ENCODE results near the gene DPF3. TPM values are rescaled to one million over a fixed set of nuclear protein-coding genes. Genes with fewer than 3 reads are reported as not detected.
A peak's percentile ranks its signal among the peaks of the same experiment; 100 is the strongest.

Gene DPF3
- total and polyA plus RNA-seq, 7 experiments from 2014 or later, result 0.07 to 5.5 (median 0.57) TPM; not detected in 1

DNA sequence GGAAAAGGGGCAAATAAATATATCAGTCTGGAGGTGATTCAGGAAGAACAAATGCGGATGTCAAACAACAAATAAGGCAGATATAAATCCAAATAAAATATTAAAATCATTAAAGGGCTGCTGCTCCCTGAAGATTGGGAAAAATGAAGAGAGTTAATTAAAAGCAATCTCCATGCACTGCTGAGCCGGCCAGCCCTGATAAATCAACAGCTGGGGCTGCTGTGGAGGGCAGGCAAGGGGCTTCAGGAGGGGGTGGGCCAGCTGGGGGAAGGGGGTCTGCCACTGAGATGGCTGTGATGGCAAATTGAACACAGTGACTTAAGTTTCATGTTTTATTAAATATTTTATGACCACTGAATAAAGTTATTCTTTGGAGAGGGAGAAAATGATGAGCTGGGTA lies 12.4 kb downstream of the DPF3 start:
- no peak overlapping the region for H3K4me3 Mint-ChIP-seq
- H3K36me3 Mint-ChIP-seq, result peaks cover 0 to 16% (median 0%) of the 10 kb centered on the region in 5 donors
- CTCF ChIA-PET, result no interaction called here

DNA sequence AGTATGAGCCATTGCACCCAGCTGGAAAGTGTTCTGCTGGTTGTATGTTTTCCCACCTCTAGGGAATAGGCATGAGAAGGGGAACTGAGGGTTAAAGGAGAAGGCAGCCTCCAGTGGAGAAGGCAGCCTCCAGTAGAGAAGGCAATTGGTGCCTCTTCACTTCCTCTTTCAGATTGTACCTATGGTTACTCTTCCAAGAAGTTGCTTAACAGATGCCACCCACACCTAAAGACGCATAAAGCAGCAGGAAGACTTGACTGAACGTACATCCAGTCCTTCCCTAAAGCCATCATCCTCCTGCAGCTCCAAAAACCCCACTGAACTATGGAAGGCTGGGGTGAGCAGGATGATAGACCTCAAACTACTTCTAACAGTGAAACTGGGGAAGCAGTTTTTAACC lies 13.1 kb downstream of the DPF3 start:
- no peaks in the 10 kb centered on the region for H3K9me3 ChIP-seq (ENCODE audit: control insufficient read depth in 2 of 3, low read length in 3 of 3)
- POLR2A ChIA-PET, result no interaction called here
- H3K9me3 Mint-ChIP-seq, result peaks cover 0 to 3% (median 0%) of the 10 kb centered on the region in 11 donors
- H3K4me3 Mint-ChIP-seq, result peak overlapping the region in 1 of 10 donors; percentile 52
- DNase-seq (no peak), ATAC-seq (no peak)
- peaks cover 0 to 41% (median 0%) of the 10 kb centered on the region in 7 donors for H3K4me1 Mint-ChIP-seq
- H3K4me3 ChIP-seq (ENCODE audit: low read length), result no peak overlapping the region
- no peaks in the 10 kb centered on the region for H3K27me3 ChIP-seq (ENCODE audit: control insufficient read depth in 2 of 2, insufficient read depth in 2 of 2, low read length in 2 of 2)
- CTCF ChIA-PET, result no interaction called here
- peaks cover 0 to 8% (median 5%) of the 10 kb centered on the region in 5 donors for H3K27me3 Mint-ChIP-seq
- no peaks in the 10 kb centered on the region for H3K36me3 ChIP-seq (ENCODE audit: control insufficient read depth in 2 of 3, insufficient read depth in 3 of 3, low read length in 3 of 3)
- H3K36me3 Mint-ChIP-seq, result peaks cover 0 to 11% (median 0%) of the 10 kb centered on the region in 5 donors
- intact Hi-C loops (cut with micrococcal nuclease), result no loop called here
- H3K27ac Mint-ChIP-seq, result peak overlapping the region in 1 of 9 donors; percentile 40
- H3K27ac ChIP-seq (ENCODE audit: low read depth, low read length), result no peak overlapping the region
- no peaks in the 10 kb centered on the region for H3K4me1 ChIP-seq (ENCODE audit: control insufficient read depth in 2 of 2, insufficient read depth in 2 of 2, low read length in 2 of 2)

More for the DNA sequence above, 12.4 kb downstream of the DPF3 start:
- no peak for DNase-seq
- H3K4me1 ChIP-seq (ENCODE audit: control insufficient read depth in 2 of 2, insufficient read depth in 2 of 2, low read length in 2 of 2), result no peaks in the 10 kb centered on the region
- POLR2A ChIA-PET, result no interaction called here
- H3K9me3 Mint-ChIP-seq, result peaks cover 0 to 7% (median 0%) of the 10 kb centered on the region in 11 donors
- H3K36me3 ChIP-seq (ENCODE audit: control insufficient read depth in 2 of 3, insufficient read depth in 3 of 3, low read length in 3 of 3), result no peaks in the 10 kb centered on the region
- peak overlapping the region in 1 of 9 donors; percentile 27 for H3K27ac Mint-ChIP-seq
- H3K9me3 ChIP-seq (ENCODE audit: control insufficient read depth in 2 of 3, low read length in 3 of 3), result no peaks in the 10 kb centered on the region
- no peak overlapping the region for H3K27ac ChIP-seq (ENCODE audit: low read depth, low read length)
- H3K4me1 Mint-ChIP-seq, result peaks cover 0 to 41% (median 0%) of the 10 kb centered on the region in 7 donors
- intact Hi-C loops (cut with micrococcal nuclease), result no loop called here
- no peak for ATAC-seq
- peaks cover 0 to 9% (median 2%) of the 10 kb centered on the region in 5 donors for H3K27me3 Mint-ChIP-seq
- H3K27me3 ChIP-seq (ENCODE audit: control insufficient read depth in 2 of 2, insufficient read depth in 2 of 2, low read length in 2 of 2), result no peaks in the 10 kb centered on the region
- H3K4me3 ChIP-seq (ENCODE audit: low read length), result no peak overlapping the region

DNA sequence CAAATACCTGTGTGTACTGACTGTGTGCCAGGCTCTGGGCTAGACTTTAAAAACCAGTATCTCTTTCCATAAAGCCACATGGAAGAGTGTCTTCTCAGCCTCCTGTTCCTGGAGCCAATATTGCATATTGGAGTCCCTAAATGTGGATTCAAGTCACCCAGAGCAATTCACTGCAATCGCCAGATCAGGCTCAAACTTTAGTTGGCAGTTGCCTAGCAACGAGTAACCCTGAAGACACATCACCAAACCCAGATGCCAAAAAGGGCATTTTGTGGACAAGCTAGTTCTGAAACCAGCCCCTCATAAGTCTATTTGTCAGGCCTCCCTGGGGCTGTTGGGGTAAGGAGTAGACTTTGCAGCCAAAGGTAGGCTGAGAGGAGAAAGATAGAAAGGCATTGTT lies 13.7 kb downstream of the DPF3 start:
- intact Hi-C loops (cut with micrococcal nuclease), result no loop called here
- H3K9me3 ChIP-seq (ENCODE audit: control insufficient read depth in 2 of 3, low read length in 3 of 3), result no peaks in the 10 kb centered on the region
- Mint-ChIP-seq H3K27me3 (peaks cover 0 to 6% (median 5%) of the 10 kb centered on the region in 5 donors), H3K4me3 (no peak overlapping the region), H3K27ac (no peak overlapping the region), H3K36me3 (peaks cover 0 to 8% (median 0%) of the 10 kb centered on the region in 5 donors), H3K9me3 (peaks cover 0 to under 1% (median 0%) of the 10 kb centered on the region in 11 donors), H3K4me1 (peaks cover 0 to 41% (median 0%) of the 10 kb centered on the region in 7 donors)
- ChIA-PET POLR2A (no interaction called here), CTCF (no interaction called here)
- no peak overlapping the region for H3K4me3 ChIP-seq (ENCODE audit: low read length)
- H3K4me1 ChIP-seq (ENCODE audit: control insufficient read depth in 2 of 2, insufficient read depth in 2 of 2, low read length in 2 of 2), result no peaks in the 10 kb centered on the region
- ATAC-seq (no peak), DNase-seq (no peak)
- no peaks in the 10 kb centered on the region for H3K27me3 ChIP-seq (ENCODE audit: control insufficient read depth in 2 of 2, insufficient read depth in 2 of 2, low read length in 2 of 2)
- no peaks in the 10 kb centered on the region for H3K36me3 ChIP-seq (ENCODE audit: control insufficient read depth in 2 of 3, insufficient read depth in 3 of 3, low read length in 3 of 3)
- no peak overlapping the region for H3K27ac ChIP-seq (ENCODE audit: low read depth, low read length)

DNA sequence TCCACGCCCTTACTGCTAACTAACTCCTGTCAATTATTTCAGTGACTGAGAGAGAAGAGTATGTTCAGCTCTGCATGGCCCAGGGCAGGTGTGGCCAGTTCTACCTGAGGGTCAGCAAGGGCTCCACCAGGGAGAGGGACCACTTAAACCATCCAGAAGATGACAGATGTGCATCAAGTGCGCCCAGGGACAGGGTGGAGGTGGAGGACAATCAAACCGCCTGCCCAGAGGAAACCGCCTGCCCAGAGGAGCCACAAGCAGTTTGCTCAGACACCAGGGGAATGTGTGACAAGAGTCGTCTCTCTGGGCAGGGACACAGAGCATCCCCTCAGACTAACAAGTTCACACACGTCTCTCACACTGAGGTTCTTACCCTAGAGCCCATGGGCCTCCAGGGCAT lies 14.5 kb downstream of the DPF3 start:
- H3K9me3 Mint-ChIP-seq, result peaks cover 0 to 4% (median 0%) of the 10 kb centered on the region in 11 donors
- no peak overlapping the region for H3K27ac ChIP-seq (ENCODE audit: low read depth, low read length)
- POLR2A ChIA-PET, result no interaction called here
- no peaks in the 10 kb centered on the region for H3K4me1 ChIP-seq (ENCODE audit: control insufficient read depth in 2 of 2, insufficient read depth in 2 of 2, low read length in 2 of 2)
- peaks cover 0 to 6% (median 5%) of the 10 kb centered on the region in 5 donors for H3K27me3 Mint-ChIP-seq
- H3K4me3 Mint-ChIP-seq, result no peak overlapping the region
- DNase-seq (no peak), ATAC-seq (no peak)
- no peaks in the 10 kb centered on the region for H3K36me3 ChIP-seq (ENCODE audit: control insufficient read depth in 2 of 3, insufficient read depth in 3 of 3, low read length in 3 of 3)
- intact Hi-C loops (cut with micrococcal nuclease), result no loop called here
- no peak overlapping the region for H3K4me3 ChIP-seq (ENCODE audit: low read length)
- CTCF ChIA-PET, result no interaction called here
- H3K36me3 Mint-ChIP-seq, result peaks cover 0 to 13% (median 0%) of the 10 kb centered on the region in 5 donors
- peaks cover 0 to 39% (median 0%) of the 10 kb centered on the region in 7 donors for H3K4me1 Mint-ChIP-seq
- H3K27me3 ChIP-seq (ENCODE audit: control insufficient read depth in 2 of 2, insufficient read depth in 2 of 2, low read length in 2 of 2), result no peaks in the 10 kb centered on the region
- H3K9me3 ChIP-seq (ENCODE audit: control insufficient read depth in 2 of 3, low read length in 3 of 3), result no peaks in the 10 kb centered on the region
- H3K27ac Mint-ChIP-seq, result no peak overlapping the region

DNA sequence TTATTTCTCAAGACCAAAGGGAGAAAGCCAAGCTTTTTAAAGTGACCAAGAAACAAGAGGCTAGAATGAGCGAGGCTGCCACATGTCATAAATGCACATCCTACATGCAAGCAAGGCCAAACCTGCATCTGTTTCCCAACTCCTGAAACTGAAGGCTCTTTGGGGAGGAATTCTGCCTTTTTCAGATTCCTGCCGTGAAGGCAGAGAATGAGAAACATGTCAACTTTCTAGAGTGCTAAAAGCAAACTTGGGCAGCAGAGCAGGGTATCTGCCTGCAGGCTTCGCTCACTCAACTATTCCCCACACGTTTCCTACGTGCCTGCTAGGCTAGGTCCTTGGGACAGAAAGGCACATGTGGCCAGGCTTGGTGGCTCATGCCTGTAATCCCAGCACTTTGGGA lies 15.2 kb downstream of the DPF3 start:
- Histone ChIP-seq H3K27ac (ENCODE audit: low read depth, low read length) (no peak overlapping the region), H3K27me3 (ENCODE audit: control insufficient read depth in 2 of 2, insufficient read depth in 2 of 2, low read length in 2 of 2) (no peaks in the 10 kb centered on the region), H3K36me3 (ENCODE audit: control insufficient read depth in 2 of 3, insufficient read depth in 3 of 3, low read length in 3 of 3) (no peaks in the 10 kb centered on the region), H3K4me3 (ENCODE audit: low read length) (no peak overlapping the region), H3K9me3 (ENCODE audit: control insufficient read depth in 2 of 3, low read length in 3 of 3) (no peaks in the 10 kb centered on the region), H3K4me1 (ENCODE audit: control insufficient read depth in 2 of 2, insufficient read depth in 2 of 2, low read length in 2 of 2) (no peaks in the 10 kb centered on the region)
- peaks cover 0 to 6% (median 5%) of the 10 kb centered on the region in 5 donors for H3K27me3 Mint-ChIP-seq
- H3K4me3 Mint-ChIP-seq, result no peak overlapping the region
- no peak for ATAC-seq
- POLR2A ChIA-PET, result no interaction called here
- H3K27ac Mint-ChIP-seq, result no peak overlapping the region
- H3K4me1 Mint-ChIP-seq, result peaks cover 0 to 33% (median 0%) of the 10 kb centered on the region in 7 donors
- intact Hi-C loops (cut with micrococcal nuclease), result no loop called here
- peaks cover 0 to 5% (median 0%) of the 10 kb centered on the region in 11 donors for H3K9me3 Mint-ChIP-seq
- H3K36me3 Mint-ChIP-seq, result peaks cover 0 to 14% (median 0%) of the 10 kb centered on the region in 5 donors
- no peak for DNase-seq
- CTCF ChIA-PET, result no interaction called here

DNA sequence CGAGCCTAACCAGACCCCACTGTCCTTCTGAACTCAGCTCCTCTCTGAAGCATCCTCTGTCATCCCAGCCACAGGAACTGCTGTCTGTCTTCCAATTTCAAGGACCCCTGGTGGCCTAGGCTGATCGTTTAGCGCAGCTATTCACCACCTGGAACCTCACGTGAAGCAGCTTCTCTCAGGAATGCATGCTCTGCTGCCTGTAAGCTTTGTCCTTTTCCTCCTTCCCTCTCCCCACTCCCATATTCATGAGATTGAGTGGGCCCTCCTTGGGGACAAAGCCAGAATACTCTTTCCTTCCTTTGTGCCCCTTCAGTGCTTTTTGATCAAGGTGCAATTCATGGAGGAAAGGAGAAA lies 17.2 kb downstream of the DPF3 start:
- ATAC-seq, result no peak
- peaks cover 0 to 14% (median 0%) of the 10 kb centered on the region in 5 donors for H3K36me3 Mint-ChIP-seq

DNA sequence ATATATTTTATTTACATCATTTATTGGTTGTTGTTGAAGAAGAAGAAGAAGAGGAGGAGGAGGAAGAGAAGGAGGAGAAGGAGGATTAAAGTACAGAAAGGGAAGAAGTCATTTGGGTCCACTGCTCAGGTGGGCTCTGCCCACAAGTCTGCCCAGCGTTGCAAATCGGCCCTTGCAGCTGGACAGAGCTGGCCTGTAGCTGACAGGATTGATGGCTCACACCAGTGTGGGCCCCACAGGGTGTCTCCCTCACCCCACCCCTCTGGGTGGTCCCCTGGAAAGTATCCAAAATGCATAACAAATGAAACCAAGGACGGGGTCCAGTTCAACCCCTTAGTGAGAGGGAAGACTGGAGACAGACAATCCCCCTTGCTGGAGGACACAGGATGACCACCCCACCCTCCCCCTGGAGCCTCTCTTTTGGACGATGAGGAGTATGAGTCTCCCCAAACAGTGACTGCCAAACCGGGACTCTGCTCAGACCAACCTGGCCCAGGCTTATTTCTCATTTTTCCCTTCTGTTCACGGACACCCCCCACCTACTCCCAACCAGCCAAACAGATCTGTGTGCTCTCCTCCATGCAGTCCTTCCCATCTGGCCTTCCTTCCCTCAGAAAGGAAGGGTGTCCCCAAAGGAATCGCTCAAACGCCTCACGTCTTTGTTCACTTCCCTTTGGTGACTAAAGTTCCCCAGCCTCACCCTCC lies 17.7 kb downstream of the DPF3 start:
- CTCF ChIA-PET, result no interaction called here

More for the DNA sequence above, 17.2 kb downstream of the DPF3 start:
- Mint-ChIP-seq H3K4me3 (no peak overlapping the region), H3K27me3 (peaks cover 0 to 6% (median 4%) of the 10 kb centered on the region in 5 donors), H3K27ac (no peak overlapping the region), H3K9me3 (peaks cover 0 to 9% (median 3%) of the 10 kb centered on the region in 11 donors), H3K4me1 (peaks cover 0 to 20% (median 0%) of the 10 kb centered on the region in 7 donors)
- POLR2A ChIA-PET, result no interaction called here
- no peak for DNase-seq
- no peaks in the 10 kb centered on the region for H3K36me3 ChIP-seq (ENCODE audit: control insufficient read depth in 2 of 3, insufficient read depth in 3 of 3, low read length in 3 of 3)
- no peaks in the 10 kb centered on the region for H3K9me3 ChIP-seq (ENCODE audit: control insufficient read depth in 2 of 3, low read length in 3 of 3)
- H3K4me3 ChIP-seq (ENCODE audit: low read length), result no peak overlapping the region
- no peak overlapping the region for H3K27ac ChIP-seq (ENCODE audit: low read depth, low read length)
- H3K27me3 ChIP-seq (ENCODE audit: control insufficient read depth in 2 of 2, insufficient read depth in 2 of 2, low read length in 2 of 2), result no peaks in the 10 kb centered on the region
- no peaks in the 10 kb centered on the region for H3K4me1 ChIP-seq (ENCODE audit: control insufficient read depth in 2 of 2, insufficient read depth in 2 of 2, low read length in 2 of 2)
- intact Hi-C loops (cut with micrococcal nuclease), result no loop called here
- CTCF ChIA-PET, result no interaction called here

More for the DNA sequence above, 17.7 kb downstream of the DPF3 start:
- intact Hi-C loops (cut with micrococcal nuclease), result no loop called here
- Mint-ChIP-seq H3K27ac (no peak overlapping the region), H3K36me3 (peaks cover 0 to 12% (median 0%) of the 10 kb centered on the region in 5 donors), H3K4me1 (peaks cover 0 to 16% (median 0%) of the 10 kb centered on the region in 7 donors), H3K27me3 (peaks cover 0 to 5% (median 4%) of the 10 kb centered on the region in 5 donors), H3K4me3 (no peak overlapping the region), H3K9me3 (peaks cover 0 to 10% (median 4%) of the 10 kb centered on the region in 11 donors)
- H3K27me3 ChIP-seq (ENCODE audit: control insufficient read depth in 2 of 2, insufficient read depth in 2 of 2, low read length in 2 of 2), result no peaks in the 10 kb centered on the region
- H3K4me3 ChIP-seq (ENCODE audit: low read length), result no peak overlapping the region
- no peak for ATAC-seq
- H3K27ac ChIP-seq (ENCODE audit: low read depth, low read length), result no peak overlapping the region
- DNase-seq, result no peak
- H3K36me3 ChIP-seq (ENCODE audit: control insufficient read depth in 2 of 3, insufficient read depth in 3 of 3, low read length in 3 of 3), result no peaks in the 10 kb centered on the region
- POLR2A ChIA-PET, result no interaction called here
- H3K9me3 ChIP-seq (ENCODE audit: control insufficient read depth in 2 of 3, low read length in 3 of 3), result no peaks in the 10 kb centered on the region
- H3K4me1 ChIP-seq (ENCODE audit: control insufficient read depth in 2 of 2, insufficient read depth in 2 of 2, low read length in 2 of 2), result no peaks in the 10 kb centered on the region

Measured in naive thymus-derived CD4-positive, alpha-beta T cell (primary cell).